Naive B cell (primary cell): Measurements from ENCODE around the gene DNAJC21. TPM values are rescaled to one million over a fixed set of nuclear protein-coding genes. Genes with fewer than 3 reads are reported as not detected.
A peak's percentile ranks its signal among the peaks of the same experiment; 100 is the strongest.

Source experiments
- ATAC-seq, 2 donors: fragments of 150-1000 bp; cut with Tn5 transposase; 2 replicates each; pipeline ENCODE4 v1.10.0; 2021; ENCODE audit warnings: low read depth in 2 of 2, mild to moderate bottlenecking in 2 of 2, moderate library complexity in 2 of 2
- DNase-seq: peaks from one replicate; pipeline ENCODE4 v3.0.0; 2022
- H3K27ac Mint-ChIP-seq, 6 donors: one replicate each; pipeline ENCODE4 v1.8.0; 2020 to 2022; ENCODE audit warnings: mild to moderate bottlenecking in 6 of 6, mixed read lengths in 6 of 6, moderate library complexity in 5 of 6, inconsistent platforms in 2 of 6
- H3K27me3 Mint-ChIP-seq, 3 donors: one replicate each; pipeline ENCODE4 v1.8.0; 2021 to 2022; ENCODE audit warnings: mixed read lengths in 3 of 3, mild to moderate bottlenecking in 1 of 3
- H3K36me3 Mint-ChIP-seq, 2 donors: one replicate each; pipeline ENCODE4 v1.8.0; 2020 to 2022; ENCODE audit warnings: mixed read lengths in 2 of 2, inconsistent platforms in 1 of 2, mild to moderate bottlenecking in 1 of 2
- H3K4me1 Mint-ChIP-seq, 3 donors: one replicate each; pipeline ENCODE4 v1.8.0; 2020 to 2022; ENCODE audit warnings: mixed read lengths in 3 of 3, inconsistent platforms in 1 of 3, mild to moderate bottlenecking in 1 of 3, moderate library complexity in 1 of 3
- H3K4me3 Mint-ChIP-seq, 8 donors: one replicate each; pipeline ENCODE4 v1.8.0; 2020 to 2022; ENCODE audit warnings: mild to moderate bottlenecking in 8 of 8, mixed read lengths in 8 of 8, moderate library complexity in 8 of 8, inconsistent platforms in 2 of 8
- H3K9me3 Mint-ChIP-seq, 7 donors: one replicate each; pipeline ENCODE4 v1.8.0; 2020 to 2022; ENCODE audit warnings: mixed read lengths in 7 of 7, mild to moderate bottlenecking in 5 of 7, inconsistent platforms in 2 of 7, moderate library complexity in 1 of 7
- polyA plus RNA-seq, 6 donors: library from polyadenylated mRNA; unstranded; fragments of 300-500 nt; fragmentation: Illumina TruSeq; gene quantifications; one replicate each; pipeline ENCODE4 v1.2.3, GENCODE V29; 2021; ENCODE audit warnings: low read depth in 6 of 6

The DNAJC21 gene
- polyA plus RNA-seq, result 10 to 100 TPM in 5 of 6 donors, 1 to 10 TPM in 1; 6.6 to 30.8 (median 21.6) TPM

GRCh38 chr5:34929134-34929719 is at the start of gene DNAJC21:
Gene DNAJC21 (plus strand): TSS chr5:34929559. CDS start chr5:34929820, 261 bp downstream.
- H3K9me3 Mint-ChIP-seq, result no peaks in the 10 kb centered on the region
- DNase-seq, result peak; percentile 98

GRCh38 chr5:34881246-34881645 is 48.1 kb upstream of the DNAJC21 start:
- Mint-ChIP-seq H3K27me3 (peaks cover 0 to 8% (median 0%) of the 10 kb centered on the region in 3 donors), H3K36me3 (peaks cover 3 to 4% of the 10 kb centered on the region in 2 donors), H3K27ac (peak overlapping the region in 1 of 6 donors; percentile 12), H3K4me3 (no peak overlapping the region), H3K9me3 (peaks cover under 1 to 14% (median 10%) of the 10 kb centered on the region in 7 donors), H3K4me1 (no peaks in the 10 kb centered on the region)
- ATAC-seq, result no peak
- DNase-seq, result no peak

More at GRCh38 chr5:34929134-34929719, at the start of gene DNAJC21:
- H3K27me3 Mint-ChIP-seq, result no peaks in the 10 kb centered on the region
- H3K27ac Mint-ChIP-seq, result peak within 1 kb of the TSS; percentile 95 to 99 (median 98)
- peak; percentile 81 to 83 for ATAC-seq
- peak within 1 kb of the TSS; percentile 95 to 99 (median 97) for H3K4me3 Mint-ChIP-seq
- peaks cover 26 to 34% (median 26%) of the 10 kb centered on the region in 3 donors for H3K4me1 Mint-ChIP-seq
- peaks cover 0 to 6% of the 10 kb centered on the region in 2 donors for H3K36me3 Mint-ChIP-seq

- peaks cover 0 to 19% (median 8%) of the 10 kb centered on the region in 3 donors for H3K27me3 Mint-ChIP-seq
- H3K4me1 Mint-ChIP-seq, result no peaks in the 10 kb centered on the region
- H3K27ac Mint-ChIP-seq, result no peak overlapping the region
- no peak for ATAC-seq
- no peak for DNase-seq
- no peak overlapping the region for H3K4me3 Mint-ChIP-seq
- no peaks in the 10 kb centered on the region for H3K36me3 Mint-ChIP-seq
- H3K9me3 Mint-ChIP-seq, result no peaks in the 10 kb centered on the region
Observed at GRCh38 chr5:34886392-34887119, 42.8 kb upstream of the DNAJC21 start.

GRCh38 chr5:34889394-34889793 is 40.0 kb upstream of the DNAJC21 start:
- Mint-ChIP-seq H3K4me3 (no peak overlapping the region), H3K27me3 (peaks cover 0 to 11% (median 8%) of the 10 kb centered on the region in 3 donors), H3K36me3 (no peaks in the 10 kb centered on the region), H3K27ac (no peak overlapping the region), H3K4me1 (no peaks in the 10 kb centered on the region), H3K9me3 (no peaks in the 10 kb centered on the region)
- DNase-seq (no peak), ATAC-seq (no peak)

- H3K27me3 Mint-ChIP-seq, result peaks cover 0 to 6% (median 5%) of the 10 kb centered on the region in 3 donors
- no peak overlapping the region for H3K27ac Mint-ChIP-seq
- no peak for ATAC-seq
- no peaks in the 10 kb centered on the region for H3K9me3 Mint-ChIP-seq
- no peak overlapping the region for H3K4me3 Mint-ChIP-seq
- no peaks in the 10 kb centered on the region for H3K4me1 Mint-ChIP-seq
- DNase-seq, result no peak
- peaks cover 0 to 6% of the 10 kb centered on the region in 2 donors for H3K36me3 Mint-ChIP-seq
Observed at GRCh38 chr5:34891981-34892380, 37.4 kb upstream of the DNAJC21 start.

GRCh38 chr5:34892414-34892813 is 36.9 kb upstream of the DNAJC21 start:
- ATAC-seq (no peak), DNase-seq (no peak)
- no peak overlapping the region for H3K27ac Mint-ChIP-seq
- no peaks in the 10 kb centered on the region for H3K4me1 Mint-ChIP-seq
- no peak overlapping the region for H3K4me3 Mint-ChIP-seq
- peaks cover 0 to 6% of the 10 kb centered on the region in 2 donors for H3K36me3 Mint-ChIP-seq
- no peaks in the 10 kb centered on the region for H3K9me3 Mint-ChIP-seq
- peaks cover 0 to 1% (median under 1%) of the 10 kb centered on the region in 3 donors for H3K27me3 Mint-ChIP-seq

GRCh38 chr5:34894716-34895115 is 34.6 kb upstream of the DNAJC21 start:
- H3K36me3 Mint-ChIP-seq, result peaks cover 0 to 6% of the 10 kb centered on the region in 2 donors
- H3K4me1 Mint-ChIP-seq, result no peaks in the 10 kb centered on the region
- H3K27ac Mint-ChIP-seq, result no peak overlapping the region
- H3K27me3 Mint-ChIP-seq, result no peaks in the 10 kb centered on the region
- no peak for ATAC-seq
- no peaks in the 10 kb centered on the region for H3K9me3 Mint-ChIP-seq
- DNase-seq, result no peak
- H3K4me3 Mint-ChIP-seq, result no peak overlapping the region

- no peaks in the 10 kb centered on the region for H3K9me3 Mint-ChIP-seq
- ATAC-seq (no peak), DNase-seq (no peak)
Observed at GRCh38 chr5:34895641-34896419, 33.5 kb upstream of the DNAJC21 start.

GRCh38 chr5:34897646-34898045 is 31.7 kb upstream of the DNAJC21 start:
- no peak overlapping the region for H3K27ac Mint-ChIP-seq
- H3K9me3 Mint-ChIP-seq, result no peaks in the 10 kb centered on the region
- peaks cover 0 to 6% of the 10 kb centered on the region in 2 donors for H3K36me3 Mint-ChIP-seq
- H3K4me1 Mint-ChIP-seq, result no peaks in the 10 kb centered on the region
- H3K4me3 Mint-ChIP-seq, result no peak overlapping the region
- DNase-seq, result no peak
- no peaks in the 10 kb centered on the region for H3K27me3 Mint-ChIP-seq
- ATAC-seq, result no peak

More at GRCh38 chr5:34895641-34896419, 33.5 kb upstream of the DNAJC21 start:
- peak overlapping the region in 3 of 6 donors; percentile 3 to 23 (median 4) for H3K27ac Mint-ChIP-seq
- no peaks in the 10 kb centered on the region for H3K4me1 Mint-ChIP-seq
- no peaks in the 10 kb centered on the region for H3K27me3 Mint-ChIP-seq
- no peak overlapping the region for H3K4me3 Mint-ChIP-seq
- peaks cover 0 to 6% of the 10 kb centered on the region in 2 donors for H3K36me3 Mint-ChIP-seq

GRCh38 chr5:34898258-34898895 is 31.0 kb upstream of the DNAJC21 start:
- peaks cover 0 to 6% of the 10 kb centered on the region in 2 donors for H3K36me3 Mint-ChIP-seq
- peak; percentile 66 to 79 for ATAC-seq
- no peaks in the 10 kb centered on the region for H3K4me1 Mint-ChIP-seq
- H3K27ac Mint-ChIP-seq, result no peak overlapping the region
- H3K4me3 Mint-ChIP-seq, result no peak overlapping the region
- H3K9me3 Mint-ChIP-seq, result no peaks in the 10 kb centered on the region
- peak; percentile 49 for DNase-seq
- no peaks in the 10 kb centered on the region for H3K27me3 Mint-ChIP-seq

GRCh38 chr5:34899066-34899465 is 30.3 kb upstream of the DNAJC21 start:
- no peaks in the 10 kb centered on the region for H3K27me3 Mint-ChIP-seq
- no peaks in the 10 kb centered on the region for H3K9me3 Mint-ChIP-seq
- H3K4me3 Mint-ChIP-seq, result no peak overlapping the region
- H3K27ac Mint-ChIP-seq, result peak overlapping the region in 1 of 6 donors; percentile 46
- ATAC-seq, result no peak
- peaks cover 0 to 6% of the 10 kb centered on the region in 2 donors for H3K36me3 Mint-ChIP-seq
- no peaks in the 10 kb centered on the region for H3K4me1 Mint-ChIP-seq
- no peak for DNase-seq

- Mint-ChIP-seq H3K9me3 (no peaks in the 10 kb centered on the region), H3K27ac (no peak overlapping the region), H3K4me3 (no peak overlapping the region), H3K27me3 (no peaks in the 10 kb centered on the region), H3K36me3 (peaks cover 0 to 6% of the 10 kb centered on the region in 2 donors), H3K4me1 (no peaks in the 10 kb centered on the region)
- ATAC-seq, result no peak
- no peak for DNase-seq
Observed at GRCh38 chr5:34900652-34901051, 28.7 kb upstream of the DNAJC21 start.

GRCh38 chr5:34903260-34903659 is 26.1 kb upstream of the DNAJC21 start:
- no peaks in the 10 kb centered on the region for H3K4me1 Mint-ChIP-seq
- peak overlapping the region in 3 of 6 donors; percentile 9 to 47 (median 34) for H3K27ac Mint-ChIP-seq

More at GRCh38 chr5:34903260-34903659, 26.1 kb upstream of the DNAJC21 start:
- Mint-ChIP-seq H3K9me3 (no peaks in the 10 kb centered on the region), H3K4me3 (no peak overlapping the region), H3K36me3 (no peaks in the 10 kb centered on the region), H3K27me3 (no peaks in the 10 kb centered on the region)
- ATAC-seq (no peak), DNase-seq (no peak)
